Activated T-cell treated with anti-CD3 and anti-CD28 coated beads, Interleukin-2, amount 50 U/mL, for 72 hours (primary cell): ENCODE data around the gene IL32. TPM values are rescaled to one million over a fixed set of nuclear protein-coding genes. Genes with fewer than 3 reads are reported as not detected.
"Not testable (repeated sequence)": the region's sequence is repeated elsewhere in the genome, so short reads cannot be mapped to it uniquely, and the experiment has no call there.

Source experiments
- ATAC-seq, 2 donors: fragments of 150-1000 bp; cut with Tn5 transposase; replicated peaks in 1 of 2; 2 replicates each; pipeline ENCODE4 v1.10.0; 2021; ENCODE audit warnings: moderate library complexity in 2 of 2, mild to moderate bottlenecking in 1 of 2
- DNase-seq, 2 donors: peaks; one replicate each; pipeline ENCODE4 v3.0.0; 2021 to 2022; ENCODE audit warnings: mixed read lengths in 1 of 2
- H3K27ac Mint-ChIP-seq: one replicate; pipeline ENCODE4 v1.8.0; 2022; ENCODE audit warnings: mild to moderate bottlenecking, moderate library complexity, mixed read lengths
- H3K27me3 Mint-ChIP-seq: one replicate; pipeline ENCODE4 v1.8.0; 2022; ENCODE audit warnings: low read depth, mixed read lengths
- H3K36me3 Mint-ChIP-seq, 2 donors: one replicate each; pipeline ENCODE4 v1.8.0; 2022; ENCODE audit warnings: mixed read lengths in 2 of 2, mild to moderate bottlenecking in 1 of 2; ENCODE audit not compliant: insufficient read depth in 2 of 2
- H3K4me1 Mint-ChIP-seq: one replicate; pipeline ENCODE4 v1.8.0; 2022; ENCODE audit warnings: low read depth, mixed read lengths
- H3K4me3 Mint-ChIP-seq, 2 donors: one replicate each; pipeline ENCODE4 v1.8.0; 2022; ENCODE audit warnings: mild to moderate bottlenecking in 2 of 2, mixed read lengths in 2 of 2, moderate library complexity in 2 of 2
- H3K9me3 Mint-ChIP-seq, 2 donors: one replicate each; pipeline ENCODE4 v1.8.0; 2022; ENCODE audit warnings: mixed read lengths in 2 of 2
- total RNA-seq, 2 donors: library from RNA; stranded (reverse); gene quantifications; one replicate each; pipeline ENCODE4 v1.2.3, GENCODE V29; 2022

Gene IL32
- total RNA-seq, 2 donors from 2014 or later: 1,427 to 2,251 TPM

DNA sequence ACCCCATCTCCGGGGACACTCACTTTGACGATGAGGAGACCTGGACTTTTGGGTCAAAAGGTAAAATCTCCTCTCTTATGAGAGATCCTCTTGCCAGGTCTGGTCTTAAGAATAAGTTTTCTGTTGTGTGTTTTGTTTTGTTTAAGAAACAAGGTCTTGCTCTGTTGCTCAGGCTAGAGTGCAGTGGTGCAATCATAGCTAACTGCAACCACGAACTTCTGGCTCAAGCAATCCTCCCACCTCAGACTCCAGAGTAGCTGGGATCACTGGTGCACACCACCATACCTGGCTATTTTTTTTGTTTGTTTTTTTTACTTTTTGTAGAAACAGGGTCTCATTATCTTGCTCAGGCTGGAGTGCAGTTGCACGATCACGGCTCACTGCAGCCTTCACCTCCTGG is 15.0 kb upstream of the IL32 start:
- H3K4me1 Mint-ChIP-seq: peaks cover 60% of the 10 kb centered on the region
- no peak for ATAC-seq
- no peak overlapping the region for H3K4me3 Mint-ChIP-seq
- no peak overlapping the region for H3K27ac Mint-ChIP-seq
- H3K27me3 Mint-ChIP-seq: peaks cover 13% of the 10 kb centered on the region
- H3K9me3 Mint-ChIP-seq: no peaks in the 10 kb centered on the region
- H3K36me3 Mint-ChIP-seq: peaks cover 8 to 10% of the 10 kb centered on the region in 2 donors
- no peak for DNase-seq

DNA sequence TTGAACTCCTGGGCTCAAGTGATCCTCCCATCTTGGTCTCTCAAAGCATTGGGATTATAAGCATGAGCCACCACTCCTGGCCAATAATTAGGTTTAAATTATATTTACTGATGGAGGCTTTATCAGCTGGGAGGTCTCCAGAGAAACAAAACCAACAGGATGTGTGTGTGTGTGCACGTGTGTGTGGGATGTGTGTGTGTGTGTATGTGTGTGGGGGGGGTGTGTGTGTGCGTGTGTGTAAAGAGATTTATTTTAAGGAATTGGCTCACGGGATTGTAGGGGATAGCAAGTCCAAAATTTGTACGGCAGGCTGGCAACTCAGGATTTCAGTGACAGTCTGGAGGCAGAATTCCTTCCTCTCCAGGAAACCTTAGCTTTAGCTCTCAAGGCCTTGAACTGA is 14.4 kb upstream of the IL32 start:
- Mint-ChIP-seq H3K36me3 (peaks cover 8 to 10% of the 10 kb centered on the region in 2 donors), H3K27me3 (peaks cover 12% of the 10 kb centered on the region), H3K4me3 (no peak overlapping the region), H3K27ac (no peak overlapping the region), H3K4me1 (peaks cover 65% of the 10 kb centered on the region), H3K9me3 (no peaks in the 10 kb centered on the region)
- DNase-seq (no peak), ATAC-seq (no peak)

GRCh38 chr16:3051494-3051893 is 13.9 kb upstream of the IL32 start:
- ATAC-seq: peak; percentile 22 to 32
- peaks cover 8 to 10% of the 10 kb centered on the region in 2 donors for H3K36me3 Mint-ChIP-seq
- peaks cover 69% of the 10 kb centered on the region for H3K4me1 Mint-ChIP-seq

DNA sequence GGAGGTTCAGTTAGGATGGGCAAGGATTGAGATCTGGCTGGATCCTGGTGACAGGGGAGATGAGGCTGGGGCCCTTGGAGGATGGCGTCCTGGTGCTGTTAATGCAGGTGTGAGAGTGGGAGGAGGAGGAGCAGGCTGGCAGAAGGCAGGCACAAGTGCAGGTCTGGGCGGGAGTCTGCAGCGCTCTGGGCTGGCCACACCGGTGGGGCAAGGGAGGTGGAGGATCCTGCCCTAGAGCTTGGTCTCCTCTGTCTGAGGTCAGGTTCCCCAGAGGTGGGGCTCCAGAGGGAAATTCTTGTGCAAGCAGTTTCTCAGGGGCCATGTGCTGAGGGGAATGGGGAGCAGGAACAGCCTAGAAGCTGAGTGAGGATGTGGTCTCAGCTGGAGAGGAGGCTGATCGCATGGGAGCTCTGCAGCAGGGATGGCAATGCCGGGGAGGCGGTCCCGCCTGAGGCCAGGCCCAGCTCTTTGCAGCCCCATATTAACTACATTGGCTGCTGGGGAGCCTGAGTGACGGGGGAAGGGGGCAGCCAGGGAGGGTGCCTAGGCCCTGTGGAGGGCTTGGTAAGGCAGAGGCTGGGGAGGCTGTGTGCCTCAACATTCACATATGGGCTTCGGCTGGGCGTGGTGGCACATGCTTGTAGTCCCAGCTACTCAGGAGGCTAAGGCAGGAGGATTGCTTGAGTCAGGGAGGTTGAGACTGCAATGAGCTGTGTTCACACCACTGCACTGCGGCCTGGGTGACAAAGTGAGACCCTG is 12.7 kb upstream of the IL32 start:
- not testable (repeated sequence) for H3K36me3 Mint-ChIP-seq, H3K4me3 Mint-ChIP-seq, DNase-seq, H3K27me3 Mint-ChIP-seq, H3K9me3 Mint-ChIP-seq, H3K27ac Mint-ChIP-seq
- ATAC-seq: peak; percentile 63 to 81
- H3K4me1 Mint-ChIP-seq: peaks cover 82% of the 10 kb centered on the region

More at GRCh38 chr16:3051494-3051893, 13.9 kb upstream of the IL32 start:
- no peak for DNase-seq
- no peak overlapping the region for H3K4me3 Mint-ChIP-seq
- H3K27me3 Mint-ChIP-seq: peaks cover 12% of the 10 kb centered on the region
- H3K9me3 Mint-ChIP-seq: no peaks in the 10 kb centered on the region
- H3K27ac Mint-ChIP-seq: no peak overlapping the region

- H3K36me3 Mint-ChIP-seq, H3K27ac Mint-ChIP-seq: not testable (repeated sequence)
- ATAC-seq: peak; percentile 31 to 62
These were observed 12.1 kb upstream of the IL32 start for GRCh38 chr16:3053330-3053710.

DNA sequence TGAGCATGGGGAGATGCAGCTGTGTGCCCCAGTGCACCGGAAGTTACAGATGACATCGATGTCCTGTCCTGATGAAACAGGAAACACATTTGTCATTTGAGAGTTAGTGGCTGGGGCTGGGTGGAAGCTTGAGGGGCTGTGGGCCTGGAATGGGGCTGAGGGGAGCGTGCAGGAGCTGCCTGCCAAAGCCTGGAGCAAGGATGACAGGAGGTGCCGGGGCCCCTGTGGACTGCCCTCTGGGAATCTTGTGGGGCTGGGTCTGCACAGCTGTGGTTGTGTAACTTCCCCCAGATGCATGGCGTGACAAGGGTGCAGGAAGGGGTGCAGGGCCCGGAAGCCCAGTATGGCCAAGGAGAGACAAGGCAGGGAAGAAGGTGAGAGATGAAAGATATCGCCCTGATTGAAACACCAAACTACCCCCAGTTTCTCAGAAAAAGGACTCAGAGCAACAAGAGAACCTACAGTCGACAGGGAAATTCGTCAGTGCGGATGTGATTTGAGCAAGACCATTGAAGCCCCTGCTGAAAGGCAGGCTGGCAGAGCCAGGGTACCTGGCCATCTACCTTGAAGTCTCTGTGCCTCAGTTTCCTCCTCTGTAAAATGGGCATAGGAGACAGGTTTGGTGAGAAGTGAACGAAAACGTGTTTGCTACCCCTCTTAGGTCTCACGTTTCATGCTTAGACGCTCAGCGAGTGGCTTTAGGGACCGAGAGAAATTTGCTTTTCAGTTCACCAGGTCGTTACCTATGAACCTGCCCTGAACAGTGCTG is 10.3 kb upstream of the IL32 start:
- DNase-seq (no peak), ATAC-seq (no peak)
- no peaks in the 10 kb centered on the region for H3K9me3 Mint-ChIP-seq
- peak overlapping the region; percentile 52 to 53 for H3K4me3 Mint-ChIP-seq
- H3K27ac Mint-ChIP-seq: peak overlapping the region; percentile 47
- no peaks in the 10 kb centered on the region for H3K27me3 Mint-ChIP-seq
- H3K36me3 Mint-ChIP-seq: peaks cover 9 to 12% of the 10 kb centered on the region in 2 donors
- H3K4me1 Mint-ChIP-seq: peaks cover 77% of the 10 kb centered on the region

More at GRCh38 chr16:3053330-3053710, 12.1 kb upstream of the IL32 start:
- H3K9me3 Mint-ChIP-seq, H3K27me3 Mint-ChIP-seq, H3K4me3 Mint-ChIP-seq, DNase-seq: not testable (repeated sequence)
- H3K4me1 Mint-ChIP-seq: peaks cover 78% of the 10 kb centered on the region

GRCh38 chr16:3055734-3056115 is 9.7 kb upstream of the IL32 start:
- peak overlapping the region; percentile 47 for H3K27ac Mint-ChIP-seq
- H3K36me3 Mint-ChIP-seq: peaks cover 9 to 12% of the 10 kb centered on the region in 2 donors
- H3K4me3 Mint-ChIP-seq: peak overlapping the region; percentile 52 to 53
- ATAC-seq, H3K9me3 Mint-ChIP-seq, DNase-seq, H3K27me3 Mint-ChIP-seq: not testable (repeated sequence)
- peaks cover 77% of the 10 kb centered on the region for H3K4me1 Mint-ChIP-seq

DNA sequence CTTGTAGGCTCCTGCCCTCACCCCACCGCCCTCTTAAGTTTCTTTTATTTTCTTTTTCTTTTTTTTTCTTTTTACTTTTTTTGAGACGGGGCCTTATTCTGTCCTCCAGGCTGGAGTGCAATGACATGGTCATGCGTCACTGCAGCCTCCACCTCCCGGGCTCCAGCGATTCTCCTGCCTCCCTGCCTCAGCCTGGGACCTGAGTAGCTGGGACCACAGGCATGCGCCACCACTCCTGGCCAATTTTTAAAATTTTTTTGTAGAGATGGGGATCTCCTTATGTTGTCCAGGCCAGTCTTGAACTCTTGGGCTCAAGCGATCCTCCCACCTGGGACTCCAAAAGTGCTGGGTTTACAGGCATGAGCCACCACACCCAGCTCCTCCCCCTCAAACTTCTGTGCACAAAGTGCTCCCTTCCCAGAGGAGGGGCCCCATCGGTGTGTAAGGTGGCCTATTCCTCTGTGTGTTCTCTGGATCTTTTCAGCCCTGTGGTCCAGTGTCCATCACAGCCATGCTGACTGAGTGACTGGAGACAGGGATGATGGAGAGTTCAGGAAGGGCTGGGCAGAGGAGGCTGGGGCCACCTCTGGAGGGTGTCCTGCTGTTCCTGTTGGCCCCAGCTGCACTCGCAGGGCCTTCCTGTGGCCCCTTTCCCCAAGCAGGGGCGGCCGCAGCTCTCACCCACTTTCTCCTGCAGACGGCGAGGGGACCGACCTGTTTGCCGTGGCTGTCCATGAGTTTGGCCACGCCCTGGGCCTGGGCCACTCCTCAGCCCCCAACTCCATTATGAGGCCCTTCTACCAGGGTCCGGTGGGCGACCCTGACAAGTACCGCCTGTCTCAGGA is 8.9 kb upstream of the IL32 start:
- peak overlapping the region; percentile 91 to 97 for H3K4me3 Mint-ChIP-seq
- H3K36me3 Mint-ChIP-seq: peaks cover 7 to 12% of the 10 kb centered on the region in 2 donors
- DNase-seq (no peak), ATAC-seq (no peak)
- peak overlapping the region; percentile 63 for H3K27ac Mint-ChIP-seq
- H3K4me1 Mint-ChIP-seq: peaks cover 70% of the 10 kb centered on the region
- H3K27me3 Mint-ChIP-seq: no peaks in the 10 kb centered on the region
- H3K9me3 Mint-ChIP-seq: no peaks in the 10 kb centered on the region

GRCh38 chr16:3057181-3058138 is 8.0 kb upstream of the IL32 start:
- H3K27me3 Mint-ChIP-seq: no peaks in the 10 kb centered on the region
- H3K36me3 Mint-ChIP-seq: peaks cover 7 to 10% of the 10 kb centered on the region in 2 donors
- H3K4me3 Mint-ChIP-seq: peak overlapping the region; percentile 91 to 97
- H3K9me3 Mint-ChIP-seq: no peaks in the 10 kb centered on the region
- ATAC-seq (no peak), DNase-seq (no peak)
- peaks cover 70% of the 10 kb centered on the region for H3K4me1 Mint-ChIP-seq
- peak overlapping the region; percentile 43 for H3K27ac Mint-ChIP-seq

DNA sequence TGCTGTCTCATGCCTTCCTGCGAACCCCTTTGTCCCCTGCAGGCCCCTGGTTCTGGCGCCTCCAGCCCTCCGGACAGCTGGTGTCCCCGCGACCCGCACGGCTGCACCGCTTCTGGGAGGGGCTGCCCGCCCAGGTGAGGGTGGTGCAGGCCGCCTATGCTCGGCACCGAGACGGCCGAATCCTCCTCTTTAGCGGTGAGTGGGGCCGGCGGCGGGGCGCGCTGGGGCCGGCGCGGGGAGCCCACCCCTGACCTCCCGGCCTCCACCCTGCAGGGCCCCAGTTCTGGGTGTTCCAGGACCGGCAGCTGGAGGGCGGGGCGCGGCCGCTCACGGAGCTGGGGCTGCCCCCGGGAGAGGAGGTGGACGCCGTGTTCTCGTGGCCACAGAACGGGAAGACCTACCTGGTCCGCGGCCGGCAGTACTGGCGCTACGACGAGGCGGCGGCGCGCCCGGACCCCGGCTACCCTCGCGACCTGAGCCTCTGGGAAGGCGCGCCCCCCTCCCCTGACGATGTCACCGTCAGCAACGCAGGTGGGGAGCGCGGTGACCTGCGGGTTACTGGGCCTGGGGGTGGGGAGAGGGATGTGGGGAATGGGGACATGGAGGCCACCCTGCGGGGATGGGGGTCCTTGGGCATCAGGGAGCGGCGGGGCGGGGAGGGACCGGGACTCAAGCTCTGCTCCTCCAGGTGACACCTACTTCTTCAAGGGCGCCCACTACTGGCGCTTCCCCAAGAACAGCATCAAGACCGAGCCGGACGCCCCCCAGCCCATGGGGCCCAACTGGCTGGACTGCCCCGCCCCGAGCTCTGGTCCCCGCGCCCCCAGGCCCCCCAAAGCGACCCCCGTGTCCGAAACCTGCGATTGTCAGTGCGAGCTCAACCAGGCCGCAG is 7.1 kb upstream of the IL32 start:
- H3K9me3 Mint-ChIP-seq: no peaks in the 10 kb centered on the region
- ATAC-seq (peak; percentile 41 to 52), DNase-seq (peak; percentile 63 to 72)
- peak overlapping the region; percentile 63 for H3K27ac Mint-ChIP-seq
- H3K27me3 Mint-ChIP-seq: no peaks in the 10 kb centered on the region
- peak overlapping the region; percentile 91 to 97 for H3K4me3 Mint-ChIP-seq
- peaks cover 76% of the 10 kb centered on the region for H3K4me1 Mint-ChIP-seq
- H3K36me3 Mint-ChIP-seq: peaks cover 9 to 14% of the 10 kb centered on the region in 2 donors

DNA sequence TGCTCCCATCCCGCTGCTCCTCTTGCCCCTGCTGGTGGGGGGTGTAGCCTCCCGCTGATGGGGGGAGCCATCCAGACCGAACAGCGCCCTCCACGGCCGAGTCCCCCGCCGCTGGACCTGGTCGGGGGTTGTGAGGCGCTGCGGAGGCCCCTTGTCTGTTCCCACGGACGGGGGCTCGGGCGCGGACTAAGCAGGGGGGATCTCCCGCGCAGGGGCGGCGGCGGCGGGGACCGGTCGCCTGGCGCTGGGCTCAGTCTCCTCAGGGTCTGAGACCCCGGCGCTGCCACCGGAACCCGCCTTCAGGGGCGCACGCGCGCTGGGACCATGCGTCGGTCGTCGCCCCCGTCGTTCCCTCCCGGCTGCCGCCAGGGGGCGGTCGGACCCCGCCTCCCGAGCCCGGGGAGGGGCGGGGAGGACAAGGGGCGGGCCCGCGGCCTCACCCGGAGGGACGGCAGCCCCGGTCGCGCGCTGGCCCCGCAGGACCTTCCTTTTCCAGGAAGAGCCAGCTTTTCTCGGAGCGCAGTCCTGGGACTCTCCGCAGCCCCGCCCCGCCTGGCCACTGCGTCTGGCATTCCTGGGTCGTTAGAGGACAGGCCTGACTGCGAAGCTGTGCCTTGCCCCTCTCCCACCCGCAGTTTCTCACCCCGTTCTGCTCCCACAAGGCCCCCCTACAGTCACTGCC is 6.3 kb upstream of the IL32 start:
- Mint-ChIP-seq H3K9me3 (no peaks in the 10 kb centered on the region), H3K4me1 (peaks cover 76% of the 10 kb centered on the region), H3K27ac (peak overlapping the region; percentile 93), H3K36me3 (peaks cover 10 to 14% of the 10 kb centered on the region in 2 donors), H3K4me3 (peak overlapping the region; percentile 91 to 97), H3K27me3 (no peaks in the 10 kb centered on the region)
- DNase-seq (peak; percentile 90 to 97), ATAC-seq (peak; percentile 85 to 87)
